GM19455 (cell line): ENCODE measurements around the gene RNF43.
"Not testable (repeated sequence)": the region's sequence is repeated elsewhere in the genome, so short reads cannot be mapped to it uniquely, and the experiment has no call there.

Experiments used
- ATAC-seq: cut with Tn5 transposase; IDR thresholded peaks from one replicate; pipeline ENCODE4 v1.9.1; 2021; ENCODE audit not compliant: unreplicated experiment

RNF43 gene

GRCh38 chr17:58410714-58411407 lies 6.5 kb downstream of the RNF43 start:
- ATAC-seq, result no peak

GRCh38 chr17:58409432-58409831 lies 7.9 kb downstream of the RNF43 start:
- ATAC-seq, result no peak

GRCh38 chr17:58403311-58403710 lies 14.0 kb downstream of the RNF43 start:
- no peak for ATAC-seq

GRCh38 chr17:58402679-58403078 lies 14.7 kb downstream of the RNF43 start:
- no peak for ATAC-seq

GRCh38 chr17:58402047-58402446 lies 15.3 kb downstream of the RNF43 start:
- ATAC-seq, result no peak

- ATAC-seq, result no peak
These were observed 16.0 kb downstream of the RNF43 start for GRCh38 chr17:58401287-58401686.

- ATAC-seq, result no peak
These were observed 16.5 kb downstream of the RNF43 start for GRCh38 chr17:58400826-58401225.

- no peak for ATAC-seq
These were observed 17.4 kb downstream of the RNF43 start for GRCh38 chr17:58399974-58400373.

- no peak for ATAC-seq
These were observed 18.6 kb downstream of the RNF43 start for GRCh38 chr17:58398574-58399266.

- ATAC-seq, result not testable (repeated sequence)
These were observed 19.9 kb downstream of the RNF43 start for GRCh38 chr17:58397421-58397820.

- no peak for ATAC-seq
These were observed 21.2 kb downstream of the RNF43 start for GRCh38 chr17:58396173-58396572.

- no peak for ATAC-seq
These were observed 22.7 kb downstream of the RNF43 start for GRCh38 chr17:58394534-58395223.

- ATAC-seq, result no peak
These were observed 25.9 kb downstream of the RNF43 start for GRCh38 chr17:58391302-58391984.

- ATAC-seq, result no peak
These were observed 26.4 kb downstream of the RNF43 start for GRCh38 chr17:58390884-58391283.

GRCh38 chr17:58388302-58389190 lies 28.8 kb downstream of the RNF43 start:
- ATAC-seq, result no peak

- no peak for ATAC-seq
These were observed 29.5 kb downstream of the RNF43 start for GRCh38 chr17:58387834-58388233.

- ATAC-seq, result no peak
These were observed 30.6 kb downstream of the RNF43 start for GRCh38 chr17:58386708-58387107.

GRCh38 chr17:58385359-58385899 lies 31.9 kb downstream of the RNF43 start:
- ATAC-seq, result no peak

GRCh38 chr17:58384897-58385296 lies 32.4 kb downstream of the RNF43 start:
- ATAC-seq, result no peak

- ATAC-seq, result no peak
These were observed 33.4 kb downstream of the RNF43 start for GRCh38 chr17:58383892-58384462.
